ENCODE measurements around the gene RALY.

Gene RALY

DNA sequence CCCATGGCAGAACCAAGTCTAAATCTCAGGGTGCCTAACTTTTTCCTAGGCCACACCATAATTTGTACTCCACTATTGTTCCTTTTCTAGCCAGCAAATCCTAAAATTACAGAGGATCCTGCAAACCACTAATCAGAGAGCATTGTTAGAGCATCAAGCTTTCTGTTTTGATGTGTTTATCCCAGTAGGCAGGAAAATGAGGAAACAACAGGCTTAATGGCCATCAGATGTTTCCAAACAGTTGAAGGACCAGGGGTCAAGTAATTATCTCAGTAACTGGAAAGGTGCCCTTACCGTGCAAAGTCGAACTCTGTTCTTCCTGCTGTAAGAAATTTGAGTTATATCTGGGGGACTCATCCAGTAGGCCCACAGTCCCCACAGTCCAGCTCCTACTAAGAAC, 58.7 kb downstream of the RALY start:
- no peak for DNase-seq

DNA sequence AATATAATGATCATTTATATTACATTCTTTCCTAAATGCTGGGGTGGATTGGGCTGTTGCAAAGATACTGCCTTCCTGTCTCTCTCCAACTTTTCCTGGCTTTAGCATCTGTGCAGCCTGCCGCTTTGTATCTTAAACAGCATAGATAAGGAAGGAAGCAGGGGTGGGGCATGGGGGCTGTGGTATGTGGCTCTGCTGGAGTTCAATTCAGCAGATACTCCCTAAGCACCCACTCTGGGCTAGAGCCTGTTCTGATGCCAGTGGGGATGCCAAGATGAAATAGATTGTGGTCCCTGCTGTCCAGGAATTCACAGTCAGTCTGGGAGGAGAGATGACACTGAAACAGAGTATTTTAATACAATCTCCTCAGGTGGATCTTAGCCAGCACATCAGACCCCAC, 61.6 kb downstream of the RALY start:
- DNase-seq = peak; percentile 21

DNA sequence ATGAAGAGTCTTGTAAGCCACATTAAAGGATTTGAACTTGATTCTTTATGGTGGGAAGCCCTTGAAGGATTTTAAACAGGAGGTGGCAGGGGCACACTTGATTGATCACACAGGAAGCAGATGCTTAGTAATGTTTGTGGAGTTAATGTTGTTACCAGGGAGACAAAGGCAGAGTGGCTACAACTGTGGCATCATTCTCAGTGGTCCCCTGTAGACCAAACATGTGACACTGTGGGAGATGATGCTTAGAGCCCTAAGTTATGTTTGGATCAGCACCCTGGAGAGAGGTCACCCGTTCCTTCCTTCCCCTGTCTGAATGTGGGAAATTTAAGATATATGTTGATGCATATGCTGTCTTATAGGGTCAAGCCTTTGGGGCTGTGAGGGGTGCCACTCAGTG, 65.1 kb downstream of the RALY start:
- DNase-seq = peak; percentile 36

DNA sequence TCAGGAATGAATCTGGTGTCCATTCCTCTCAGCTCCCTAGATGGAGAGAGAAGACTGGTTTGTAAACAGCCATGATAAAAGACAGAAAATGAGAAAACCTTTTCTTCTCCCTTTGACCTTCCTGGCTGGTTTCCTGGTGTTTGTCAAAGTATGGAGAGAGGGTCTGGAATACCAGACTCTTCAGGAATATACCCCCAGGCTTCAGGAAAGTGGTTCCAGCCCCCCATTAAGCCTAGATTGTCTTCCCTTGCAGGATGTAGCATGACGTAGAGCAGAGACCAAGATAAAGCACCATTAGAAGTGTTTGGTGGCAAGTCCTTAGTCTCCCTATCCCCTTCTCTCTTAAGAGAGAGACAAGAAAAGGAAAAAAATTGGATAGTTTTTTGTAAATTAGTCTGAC, 67.3 kb downstream of the RALY start:
- no peak for DNase-seq

DNA sequence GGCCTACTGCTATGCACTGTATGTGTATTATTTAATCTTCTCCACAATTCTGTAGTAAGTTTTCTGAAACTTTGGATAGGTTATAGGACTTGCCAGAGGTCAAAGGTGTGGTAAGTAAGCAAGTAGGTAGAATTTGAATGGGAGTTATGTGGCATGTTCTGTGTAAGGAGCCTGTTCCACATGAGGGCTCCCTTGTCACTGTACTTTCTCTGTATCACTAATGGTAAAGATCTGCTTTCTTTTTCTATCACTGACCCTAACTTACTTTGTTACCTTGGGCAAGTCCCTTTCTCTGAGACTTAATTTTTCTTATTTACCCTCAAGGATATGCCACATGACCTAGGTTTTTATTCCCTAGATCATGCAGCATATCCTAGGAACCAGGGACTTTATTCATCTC, 68.0 kb downstream of the RALY start:
- DNase-seq = no peak

DNA sequence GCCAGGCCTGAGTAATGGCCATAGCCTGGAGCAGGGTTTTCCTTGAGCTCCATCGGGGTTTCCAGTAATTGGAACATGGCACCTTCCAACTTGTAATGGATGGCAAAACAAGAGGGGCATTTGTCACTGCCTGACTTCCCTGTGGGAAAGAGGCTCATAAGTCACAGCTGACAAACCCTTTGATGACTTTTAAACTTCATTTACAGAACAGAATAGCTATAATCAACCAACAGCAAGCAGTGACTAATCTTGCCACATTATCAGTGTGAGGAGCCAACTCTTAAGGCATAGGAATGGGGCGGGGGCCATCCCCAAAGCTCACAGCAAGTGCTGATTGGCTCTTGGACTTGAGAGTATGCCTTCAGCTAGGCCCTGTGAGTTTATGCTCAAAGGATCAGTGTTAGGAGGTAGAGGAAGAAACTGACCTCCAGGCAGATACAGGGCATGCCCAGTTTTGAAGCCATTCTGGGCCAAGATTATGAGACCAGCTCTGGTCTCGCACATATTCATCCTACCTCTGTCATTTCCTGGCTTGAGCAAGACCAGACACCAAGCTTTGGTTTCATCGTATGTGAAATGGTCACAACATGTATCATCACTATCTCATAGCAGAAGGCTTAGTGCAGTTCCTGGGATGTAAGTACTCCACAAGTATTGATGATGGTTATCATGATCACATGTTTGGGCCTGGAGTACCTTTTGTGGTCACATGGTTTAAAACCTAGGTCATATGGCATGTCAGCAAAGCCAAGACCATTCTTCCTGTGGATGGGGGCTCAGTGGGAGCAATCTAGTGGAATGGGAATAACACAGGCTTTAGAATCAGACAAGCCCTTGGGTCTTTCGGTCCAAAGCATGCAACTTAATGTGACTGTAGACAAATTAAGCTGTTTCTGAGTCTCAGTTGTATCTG, 69.1 kb downstream of the RALY start:
- DNase-seq = no peak

DNA sequence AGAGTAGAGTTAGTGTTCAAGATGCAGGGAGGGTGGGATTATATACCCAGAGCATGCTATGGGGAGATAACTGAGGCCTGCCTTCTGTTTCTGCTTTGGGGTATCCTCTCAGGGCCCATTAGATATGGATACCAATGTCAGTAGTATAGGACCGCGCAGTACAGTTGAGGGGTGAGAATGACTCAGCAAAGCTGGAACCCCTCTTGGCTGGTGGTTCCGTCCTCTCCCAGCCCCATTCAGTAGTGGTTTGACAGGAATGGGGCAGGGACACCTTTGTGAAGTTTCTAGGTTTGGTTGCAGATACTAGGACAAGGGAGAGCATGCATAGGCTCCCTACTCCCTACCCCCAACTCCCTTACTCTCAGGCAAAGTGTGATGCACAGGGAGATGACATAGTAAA, 70.6 kb downstream of the RALY start:
- no peak for DNase-seq

DNA sequence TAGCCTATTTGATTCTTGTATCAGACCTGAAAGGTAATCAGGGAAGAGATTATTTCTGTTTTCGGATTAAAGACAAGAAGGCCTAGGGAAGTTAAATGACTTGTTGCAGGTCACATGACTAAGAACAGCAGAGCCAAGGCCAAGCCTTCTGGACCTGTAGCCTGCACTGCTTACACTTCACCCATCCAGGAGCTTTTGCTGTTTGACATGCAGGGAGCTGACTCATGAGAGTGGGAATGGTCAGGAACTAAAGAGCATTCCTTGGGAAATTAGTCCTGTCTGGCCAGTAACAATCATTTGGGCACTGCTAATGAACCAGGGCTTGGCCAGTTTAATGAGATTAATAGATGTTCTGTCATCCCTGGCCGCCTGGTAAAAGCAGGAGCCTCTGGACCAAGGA, 71.5 kb downstream of the RALY start:
- no peak for DNase-seq

DNA sequence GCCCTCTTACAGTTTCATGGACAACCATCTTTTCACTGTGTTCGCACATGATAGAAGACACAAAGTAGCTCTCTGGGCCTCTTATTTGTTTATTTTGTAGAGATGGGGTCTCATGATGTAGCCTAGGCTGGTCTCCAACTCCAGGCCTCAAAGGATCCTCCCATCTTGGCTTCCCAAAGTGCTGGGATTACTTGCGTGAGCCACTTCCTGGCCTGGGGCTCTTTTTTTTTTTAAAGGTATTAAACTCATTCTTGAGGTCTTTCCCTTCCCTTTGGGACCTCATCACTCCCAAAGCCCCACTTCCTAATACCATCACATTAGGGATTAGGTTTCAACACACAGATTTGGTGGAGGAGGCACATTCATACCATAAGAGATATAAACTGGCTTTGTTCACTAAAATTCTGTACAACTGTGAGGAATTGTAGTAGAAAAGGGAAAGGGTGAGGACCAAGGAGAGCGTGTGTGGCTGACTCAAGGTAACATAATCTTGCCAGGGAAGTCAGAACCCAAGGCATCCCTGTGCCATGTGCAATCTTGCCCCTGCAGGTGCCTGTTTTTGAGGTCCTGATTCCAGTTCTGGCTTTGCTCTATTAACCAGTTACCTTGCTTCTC, 72.9 kb downstream of the RALY start:
- no peak for DNase-seq

DNA sequence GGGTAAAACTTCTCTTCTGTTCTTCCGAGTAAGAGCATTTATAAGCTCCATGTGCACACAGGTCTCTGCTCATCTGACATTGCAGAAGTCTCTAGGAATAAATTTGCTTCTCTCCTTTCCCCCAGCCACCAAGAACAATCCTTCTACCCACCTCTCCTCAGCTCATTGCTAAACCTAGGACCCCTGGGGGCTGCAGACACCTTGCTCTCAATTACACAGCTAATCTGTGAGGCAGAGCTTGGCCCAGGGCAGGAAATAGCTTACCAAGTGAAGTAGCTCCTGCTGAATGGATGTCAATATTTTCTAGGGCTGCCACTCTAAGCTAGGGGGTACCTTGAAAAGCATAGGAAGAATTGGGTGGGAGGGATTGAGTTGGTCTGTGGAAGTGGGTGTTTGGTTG, 74.3 kb downstream of the RALY start:
- no peak for DNase-seq

DNA sequence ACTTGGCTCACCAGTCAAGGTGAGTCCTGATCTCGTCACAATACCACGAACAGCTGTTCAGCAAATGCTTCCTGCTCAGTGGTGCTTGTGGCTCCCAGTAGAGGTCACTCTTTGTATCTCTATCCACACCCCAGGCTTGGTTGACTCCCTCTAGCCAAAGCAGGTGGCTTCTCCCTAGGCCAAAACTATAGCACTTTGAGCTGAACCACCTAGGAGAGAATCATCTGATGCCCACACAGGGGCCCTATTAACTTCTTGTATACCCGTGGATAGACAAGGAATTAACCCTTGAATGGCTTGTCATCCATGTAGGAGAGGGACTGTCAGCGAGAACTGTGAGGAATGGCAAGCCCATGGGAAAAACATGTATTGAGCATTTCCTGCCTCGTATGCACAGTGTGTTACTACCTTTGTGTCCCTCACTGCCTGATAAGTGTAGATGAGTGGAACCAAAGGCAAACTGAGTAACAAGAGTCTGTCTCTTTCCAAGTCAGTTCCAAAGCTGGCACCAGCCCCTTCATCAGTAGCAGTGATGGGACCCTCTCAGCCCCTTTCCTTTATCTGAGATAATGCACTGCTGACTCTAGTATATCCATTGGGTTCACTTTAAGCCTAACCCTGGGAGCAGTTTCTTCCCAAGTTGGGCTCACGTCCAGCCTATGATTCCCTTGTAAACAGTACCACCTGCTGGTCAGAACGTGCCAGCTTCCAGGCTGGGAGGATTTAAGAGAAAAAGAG, 75.8 kb downstream of the RALY start:
- DNase-seq = peak; percentile 67

DNA sequence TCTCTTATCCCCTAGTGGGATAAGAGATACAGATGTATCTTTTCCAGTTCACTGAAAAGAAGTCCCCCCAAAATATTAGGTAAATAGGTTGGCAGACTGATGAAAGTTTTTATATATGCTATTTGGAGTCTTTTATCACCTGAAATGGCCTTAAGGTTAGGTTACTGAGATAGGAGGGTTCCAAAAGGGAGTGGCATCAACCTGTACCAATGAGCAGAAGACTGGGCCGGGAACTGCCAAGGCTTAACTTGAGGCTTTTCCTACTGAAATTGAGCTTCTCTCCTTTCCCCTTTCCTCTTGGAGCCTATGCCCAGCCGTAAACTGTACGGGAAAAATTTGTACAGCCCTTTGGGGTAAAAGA, 76.3 kb downstream of the RALY start:
- no peak for DNase-seq

DNA sequence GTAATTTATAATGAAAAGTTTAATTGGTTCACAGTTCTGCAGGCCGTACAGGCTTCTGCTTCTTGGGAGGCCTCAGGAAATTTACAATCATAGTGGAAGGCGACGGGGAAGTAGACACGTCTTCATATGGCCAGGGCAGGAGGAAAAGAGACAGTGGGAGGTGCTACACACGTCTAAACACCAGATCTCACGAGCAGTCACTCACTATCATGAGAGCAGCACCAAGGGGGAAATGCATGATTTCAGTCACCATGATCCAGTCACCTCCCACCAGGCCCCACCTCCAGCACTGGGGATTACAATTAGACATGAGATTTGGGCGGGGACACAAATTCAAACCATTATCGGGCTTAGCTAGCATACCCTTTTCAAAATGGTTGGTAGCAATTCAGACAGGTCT, 77.1 kb downstream of the RALY start:
- no peak for DNase-seq

DNA sequence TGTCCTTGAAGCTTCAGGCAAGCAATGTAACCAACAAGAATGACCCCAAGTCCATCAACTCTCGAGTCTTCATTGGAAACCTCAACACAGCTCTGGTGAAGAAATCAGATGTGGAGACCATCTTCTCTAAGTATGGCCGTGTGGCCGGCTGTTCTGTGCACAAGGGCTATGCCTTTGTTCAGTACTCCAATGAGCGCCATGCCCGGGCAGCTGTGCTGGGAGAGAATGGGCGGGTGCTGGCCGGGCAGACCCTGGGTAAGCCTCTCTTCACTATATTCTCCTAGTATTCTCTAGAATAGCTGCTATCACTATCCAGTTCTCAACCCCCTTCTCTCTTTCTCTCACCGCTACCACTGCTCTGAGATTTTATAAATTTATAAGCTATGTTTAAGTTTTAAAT, 78.4 kb downstream of the RALY start:
- no peak for DNase-seq

DNA sequence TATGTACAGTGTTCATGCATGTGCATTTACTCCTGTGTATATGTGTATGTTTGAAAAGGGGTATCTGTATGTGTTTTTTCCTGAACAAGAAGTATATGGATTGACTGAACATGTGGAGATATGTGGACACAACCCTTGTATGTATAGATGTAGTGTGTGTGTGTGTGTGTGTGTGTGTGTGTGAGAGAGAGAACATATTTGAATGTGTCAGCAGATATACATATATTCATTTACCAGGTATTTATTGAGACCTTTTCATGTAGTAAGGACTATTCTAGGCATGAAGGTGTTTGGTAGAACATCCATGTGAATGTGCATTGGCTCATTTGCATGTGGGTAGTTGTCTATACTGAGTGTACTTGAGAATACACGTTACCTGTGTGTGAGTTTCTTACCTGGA, 79.1 kb downstream of the RALY start:
- DNase-seq = no peak

DNA sequence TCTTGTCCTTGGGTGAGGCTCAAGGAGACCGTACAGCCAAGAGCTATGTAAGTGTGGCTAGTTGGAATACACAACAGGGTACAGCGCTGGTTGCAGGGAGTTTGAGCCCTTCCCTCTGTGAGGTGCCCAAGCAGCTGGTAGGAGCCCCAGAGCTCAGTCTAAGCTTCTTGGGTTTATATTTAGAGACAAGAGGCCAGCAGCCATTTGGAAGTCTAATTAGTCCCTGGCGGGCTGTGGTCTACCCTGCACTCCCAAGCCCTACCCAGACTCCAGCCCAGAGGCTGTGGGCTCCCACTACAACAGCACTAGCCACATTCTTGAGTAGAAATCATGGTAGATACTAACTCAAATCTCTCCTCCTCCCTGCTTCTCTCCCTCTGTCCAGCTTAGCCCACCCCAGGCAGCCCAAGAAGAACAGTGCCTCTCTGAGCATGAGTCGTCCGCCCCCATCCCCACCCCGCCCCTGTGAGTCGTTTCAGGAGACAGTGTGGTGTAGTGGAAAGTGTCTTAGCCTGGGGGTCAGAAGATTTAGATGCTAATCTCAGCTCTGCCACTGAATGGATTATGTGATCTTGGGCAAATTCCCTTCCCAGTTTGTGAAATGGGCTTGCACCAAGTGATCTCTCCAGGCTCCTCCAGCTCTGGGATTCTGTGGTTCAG, 80.5 kb downstream of the RALY start:
- DNase-seq = no peak

DNA sequence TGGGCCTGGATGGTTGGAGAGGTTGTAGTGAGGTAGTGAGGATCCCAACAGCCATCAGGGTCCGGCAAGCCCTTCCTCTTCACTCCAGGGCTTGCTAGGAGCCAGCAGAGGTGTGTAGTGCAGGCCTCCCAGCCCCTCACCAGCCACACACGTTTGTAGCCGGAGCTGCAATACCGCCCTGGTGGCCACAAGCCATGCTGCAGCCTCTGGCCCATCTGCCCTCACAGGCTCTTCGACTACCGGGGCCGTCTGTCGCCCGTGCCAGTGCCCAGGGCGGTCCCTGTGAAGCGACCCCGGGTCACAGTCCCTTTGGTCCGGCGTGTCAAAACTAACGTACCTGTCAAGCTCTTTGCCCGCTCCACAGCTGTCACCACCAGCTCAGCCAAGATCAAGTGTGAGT, 81.9 kb downstream of the RALY start:
- no peak for DNase-seq

DNA sequence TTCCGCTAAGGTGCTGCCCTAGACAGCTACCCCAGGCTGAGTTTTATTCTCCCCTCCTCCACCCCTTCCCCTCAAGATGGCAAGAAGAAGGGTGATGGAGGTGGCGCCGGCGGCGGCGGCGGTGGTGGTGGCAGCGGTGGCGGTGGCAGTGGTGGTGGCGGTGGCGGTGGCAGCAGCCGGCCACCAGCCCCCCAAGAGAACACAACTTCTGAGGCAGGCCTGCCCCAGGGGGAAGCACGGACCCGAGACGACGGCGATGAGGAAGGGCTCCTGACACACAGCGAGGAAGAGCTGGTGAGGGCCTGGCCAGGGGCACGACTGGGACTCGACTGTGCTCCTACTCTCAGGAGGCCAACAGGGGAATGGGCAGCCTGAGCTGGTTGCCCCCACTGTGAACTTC, 83.2 kb downstream of the RALY start:
- no peak for DNase-seq

DNA sequence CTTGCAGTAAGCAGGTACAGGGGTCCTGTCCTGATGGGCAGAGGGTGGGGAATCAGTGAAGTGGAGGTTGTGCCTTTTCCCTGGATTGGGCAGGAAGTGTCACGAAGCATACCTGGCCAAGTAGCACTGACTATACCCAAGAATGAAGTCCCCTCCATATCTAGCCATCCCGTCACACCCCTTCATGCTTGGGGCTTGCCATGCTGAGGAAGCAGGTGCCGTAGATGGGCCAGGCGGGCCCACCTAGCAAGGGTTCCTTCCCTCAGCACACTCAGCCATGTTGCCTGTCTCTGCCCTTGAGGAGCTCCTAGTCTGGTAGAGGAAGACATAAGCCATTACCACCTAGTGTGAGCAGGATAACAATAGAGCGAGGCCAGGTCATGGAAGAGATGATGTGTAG, 84.8 kb downstream of the RALY start:
- no peak for DNase-seq

DNA sequence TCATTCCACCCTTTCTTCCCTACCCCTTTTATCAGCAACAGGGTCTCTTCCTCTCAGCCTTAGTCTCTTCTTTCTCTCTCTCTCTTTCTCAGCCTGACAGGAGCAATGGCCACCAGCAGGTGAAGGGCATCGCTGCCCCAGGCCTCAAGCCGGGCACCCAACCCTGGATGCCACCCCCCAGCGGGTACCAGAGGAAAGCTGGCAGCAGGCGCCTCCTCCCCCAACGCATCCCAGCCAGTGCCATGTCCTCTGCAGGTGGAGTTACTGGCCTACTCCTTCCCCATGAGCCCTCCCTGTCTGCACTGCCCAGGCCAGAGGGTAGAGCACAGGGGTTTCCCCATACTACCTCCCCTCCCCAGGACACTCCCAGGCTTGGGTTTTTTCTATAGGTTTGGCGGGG, 86.1 kb downstream of the RALY start:
- DNase-seq = no peak

DNA sequence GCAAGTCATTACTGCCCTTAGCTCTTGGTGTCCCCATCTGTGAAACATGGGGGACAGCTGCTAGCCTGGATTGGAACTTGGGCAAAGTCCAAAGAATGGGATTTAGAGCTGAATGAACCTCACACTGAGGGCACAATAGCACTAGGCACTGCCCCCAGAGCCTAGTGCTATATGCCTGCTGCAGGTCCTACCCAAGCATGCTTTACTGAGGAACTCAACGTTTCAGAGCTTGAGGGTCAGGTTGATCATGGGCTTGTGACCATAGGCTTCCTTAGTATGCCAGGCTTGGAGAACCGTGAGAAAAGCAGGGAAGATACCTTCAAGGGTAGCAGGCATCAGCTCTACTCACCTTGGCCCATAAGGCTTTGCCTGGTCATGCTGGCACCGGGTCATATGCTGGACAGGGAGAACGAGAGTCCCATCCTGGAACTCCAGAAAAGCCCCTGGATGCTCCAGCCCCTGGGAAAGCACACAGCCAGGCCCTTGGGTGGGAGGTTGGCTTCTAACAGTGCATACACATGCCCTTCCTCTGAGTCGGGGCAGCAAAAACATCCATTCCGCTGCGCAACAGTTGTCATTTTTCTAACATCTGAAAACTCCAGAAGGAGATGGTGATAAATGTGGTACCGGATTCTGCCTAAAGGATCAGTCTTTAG, 88.6 kb downstream of the RALY start:
- no peak for DNase-seq

DNA sequence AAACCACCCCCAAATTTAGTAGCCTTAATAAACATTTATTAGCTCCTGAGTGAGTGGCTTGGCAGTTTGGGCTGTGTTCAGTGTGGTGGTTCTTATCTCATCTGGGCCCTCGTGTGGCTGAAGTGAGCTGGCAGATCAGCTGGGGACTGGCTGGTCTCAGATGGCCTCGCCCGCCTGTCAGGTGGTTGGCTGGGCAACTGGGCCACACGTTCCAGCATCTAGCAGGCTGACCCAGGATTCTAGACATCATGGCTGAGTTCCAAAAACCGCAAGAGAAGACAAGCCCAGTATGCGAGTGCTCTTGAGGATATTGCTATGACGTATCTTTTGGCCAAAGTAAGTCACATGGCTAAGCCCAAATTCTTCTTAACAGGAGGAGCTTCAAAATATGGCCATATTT, 89.4 kb downstream of the RALY start:
- no peak for DNase-seq

DNA sequence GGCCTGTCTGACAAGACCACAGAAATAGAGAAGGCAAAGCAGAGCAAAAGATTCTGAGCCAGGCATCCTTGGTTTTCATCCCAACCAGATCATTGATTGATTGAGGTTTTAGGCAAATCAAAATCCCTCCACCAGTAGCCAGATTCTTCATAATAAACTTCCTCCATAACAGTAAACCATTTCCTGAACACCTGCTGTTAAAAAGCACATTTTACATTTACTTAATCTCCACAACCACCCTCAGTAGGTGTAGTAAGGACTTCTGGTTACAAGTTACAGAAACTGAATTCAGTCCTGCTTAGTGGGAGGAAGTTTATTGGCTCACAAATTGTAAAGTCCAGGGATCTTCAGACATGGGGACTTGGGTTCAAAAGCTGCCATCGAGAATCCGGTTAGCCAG, 90.1 kb downstream of the RALY start:
- no peak for DNase-seq
